Mesodermal cell (in vitro differentiated cells): ENCODE results near the gene CDC14B.
A peak's percentile ranks its signal among the peaks of the same experiment; 100 is the strongest.
"Not testable (repeated sequence)": the region's sequence is repeated elsewhere in the genome, so short reads cannot be mapped to it uniquely, and the experiment has no call there.

Source experiments
- H3K27ac ChIP-seq: 2 replicates; pipeline ENCODE4 v1.7.0; 2013; ENCODE audit warnings: mild to moderate bottlenecking, low read depth, low read length, moderate library complexity; ENCODE audit not compliant: severe bottlenecking
- H3K36me3 ChIP-seq: 2 replicates; pipeline ENCODE4 v1.7.1; 2013; ENCODE audit warnings: mild to moderate bottlenecking, low read length, moderate library complexity; ENCODE audit not compliant: control insufficient read depth, insufficient read depth
- H3K4me1 ChIP-seq: one replicate; pipeline ENCODE4 v1.7.1; 2013; ENCODE audit warnings: mild to moderate bottlenecking, low read length; ENCODE audit not compliant: insufficient read depth, control insufficient read depth, poor library complexity, severe bottlenecking
- H3K4me3 ChIP-seq: 2 replicates; pipeline ENCODE4 v1.7.0; 2013; ENCODE audit warnings: low read length, control low read depth, mild to moderate bottlenecking; ENCODE audit not compliant: insufficient read depth, poor library complexity, severe bottlenecking; ENCODE audit errors: extremely low read depth
- H3K9me3 ChIP-seq: 2 replicates; pipeline ENCODE4 v1.7.1; 2013; ENCODE audit warnings: mild to moderate bottlenecking, low read length, moderate library complexity; ENCODE audit not compliant: control insufficient read depth
- WGBS, 2 experiments: methylation state at CpG; one replicate each; pipeline ENCODE4 v1.1.5; 2013; ENCODE audit warnings: missing lambda C conversion rate in 2 of 2; ENCODE audit not compliant: insufficient coverage in 2 of 2; 5-methylcytosine and 5-hydroxymethylcytosine counted together

Gene CDC14B

DNA sequence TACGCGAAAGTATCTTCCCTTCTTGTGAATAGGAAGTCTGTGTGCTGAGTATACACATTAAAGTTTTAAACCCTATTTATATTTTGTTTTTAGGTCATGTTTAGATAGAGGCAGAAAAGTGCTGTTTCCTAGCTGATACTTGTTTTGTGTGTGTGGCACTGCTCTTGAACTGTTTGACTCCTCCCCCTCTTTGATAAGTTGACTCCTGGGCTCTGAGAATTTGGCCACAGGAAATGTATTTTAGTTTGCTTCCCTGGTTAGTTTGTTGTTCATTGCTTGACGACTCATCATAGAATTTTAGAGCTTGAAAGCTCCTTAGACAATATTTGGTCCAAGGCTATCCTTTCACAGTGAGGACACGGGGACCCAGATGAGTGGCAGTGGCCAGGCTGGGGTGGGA is 2.0 kb upstream of the CDC14B start:
- WGBS, 2 experiments: 37 to 78% methylated on average over 1 to 2 of the region's 4 CpGs
- Histone ChIP-seq H3K27ac (peak overlapping the region; percentile 0), H3K9me3 (no peaks in the 10 kb centered on the region), H3K4me3 (no peak overlapping the region), H3K36me3 (no peaks in the 10 kb centered on the region), H3K4me1 (peaks cover 11% of the 10 kb centered on the region)

DNA sequence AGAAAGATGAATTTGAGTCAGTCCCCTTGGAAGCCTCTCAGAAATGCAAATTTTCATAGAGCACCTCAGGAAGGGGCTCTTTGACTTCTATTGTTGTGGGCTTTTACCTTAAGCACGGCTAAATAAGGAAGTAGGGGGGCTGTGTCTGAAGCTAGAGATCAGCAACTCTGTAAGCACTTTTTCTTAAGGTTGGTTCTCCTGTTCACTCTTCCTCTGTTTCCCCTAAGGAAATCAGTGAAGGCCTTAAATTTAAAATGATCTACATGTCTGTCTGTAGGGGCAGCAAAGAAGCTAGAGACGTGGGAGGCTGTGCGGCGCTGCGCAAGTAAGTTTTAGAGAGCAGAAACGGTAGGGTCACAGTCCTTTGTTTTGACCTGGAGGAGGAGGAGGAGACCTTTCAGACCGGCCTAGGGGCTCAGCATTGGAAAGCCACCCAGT is 1.2 kb upstream of the CDC14B start:
- Histone ChIP-seq H3K9me3 (no peaks in the 10 kb centered on the region), H3K36me3 (no peaks in the 10 kb centered on the region), H3K27ac (peak overlapping the region; percentile 76), H3K4me3 (no peak overlapping the region), H3K4me1 (peaks cover 11% of the 10 kb centered on the region)
- WGBS, 2 experiments: 3 to 14% methylated on average over 4 to 6 of the region's 7 CpGs

DNA sequence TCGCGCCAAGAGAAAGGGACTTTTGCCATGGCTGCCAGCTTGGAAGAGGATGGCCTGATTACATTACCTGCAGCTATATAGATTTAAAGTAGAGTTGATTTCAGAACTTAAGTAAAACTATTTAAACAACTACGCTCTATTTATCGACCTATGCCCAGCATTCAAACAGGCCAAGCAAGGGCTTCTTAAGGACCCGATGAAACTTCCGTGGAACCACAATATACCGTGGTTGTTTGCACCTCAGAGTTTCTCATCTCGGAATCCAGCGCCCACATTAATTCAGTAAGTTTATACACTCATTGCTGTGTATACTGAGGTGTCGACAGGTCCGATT is 505 bp upstream of the CDC14B start:
- Histone ChIP-seq H3K36me3 (no peaks in the 10 kb centered on the region), H3K9me3 (no peaks in the 10 kb centered on the region), H3K4me1 (peaks cover 11% of the 10 kb centered on the region), H3K4me3 (peak overlapping the region; percentile 52), H3K27ac (peak overlapping the region; percentile 76)
- WGBS, 2 experiments: 23 to 29% methylated on average over 4 to 8 of the region's 11 CpGs

DNA sequence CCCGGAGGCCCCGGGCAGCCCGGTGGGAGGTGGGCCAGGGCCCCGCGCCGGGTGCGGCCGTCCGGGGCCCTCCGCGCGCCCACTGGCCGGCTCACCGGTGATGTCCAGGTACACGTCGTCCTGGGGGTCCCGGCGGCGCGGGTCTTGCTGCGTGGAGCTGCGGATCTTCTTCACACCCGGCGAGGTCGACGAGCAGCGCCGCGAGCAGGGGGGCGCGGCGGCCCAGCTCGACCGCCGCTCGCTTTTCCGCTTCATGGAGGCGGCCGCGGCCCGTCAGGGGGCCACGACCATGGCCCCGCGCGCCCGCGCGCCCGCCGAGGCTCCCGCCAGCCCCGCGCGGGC is 548 bp downstream of the CDC14B start:
- peaks cover 11% of the 10 kb centered on the region for H3K4me1 ChIP-seq
- no peaks in the 10 kb centered on the region for H3K9me3 ChIP-seq
- peak overlapping the region; percentile 78 for H3K4me3 ChIP-seq
- peak overlapping the region; percentile 43 for H3K27ac ChIP-seq
- no peaks in the 10 kb centered on the region for H3K36me3 ChIP-seq
- WGBS, 2 experiments: 0% methylated on average over 38 to 39 of the region's 54 CpGs

DNA sequence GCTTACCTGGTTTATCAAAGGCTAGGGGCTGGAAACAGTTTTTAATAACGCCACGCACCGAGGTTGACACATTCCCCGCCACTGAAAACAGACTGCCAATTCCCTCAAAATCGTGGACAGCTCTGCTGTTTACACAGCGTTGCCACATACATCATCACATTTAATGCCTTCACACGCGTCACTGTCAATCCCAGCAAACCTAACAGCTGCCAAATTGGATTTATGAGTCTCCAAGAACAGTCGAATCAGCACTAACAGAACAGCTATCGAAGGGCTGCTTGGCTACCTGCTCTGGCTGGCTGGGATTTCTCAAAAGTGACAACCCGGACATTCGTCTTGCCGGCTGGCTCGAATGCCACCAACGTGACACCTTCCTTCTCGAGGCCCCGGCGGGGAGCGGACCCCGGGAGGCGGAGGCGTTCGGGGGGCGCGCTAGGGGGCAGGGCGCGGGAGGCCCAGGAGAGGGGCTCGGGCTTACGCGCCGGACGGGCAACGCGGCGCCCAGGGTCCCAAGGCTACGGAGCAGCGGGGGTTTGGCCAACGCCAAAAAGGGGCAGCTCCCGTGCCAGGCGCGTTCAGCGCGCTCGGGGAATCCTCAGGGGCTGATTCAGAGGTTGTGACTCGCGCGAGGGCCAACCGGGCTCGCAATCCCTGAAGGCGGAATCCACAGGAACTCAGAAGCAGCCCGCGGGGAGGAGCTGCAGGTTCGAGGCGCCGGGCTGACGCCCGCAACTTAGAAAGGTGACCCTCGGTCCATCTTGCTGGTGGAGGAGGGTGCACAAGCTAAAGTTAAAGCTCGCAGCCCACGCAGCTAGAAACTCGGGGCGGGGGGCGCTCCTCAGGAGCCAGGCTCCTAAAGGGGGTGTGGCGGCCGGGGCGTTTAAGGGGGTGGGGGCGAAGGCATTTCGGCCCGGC is 1.2 kb downstream of the CDC14B start:
- 3 to 4% methylated on average over 57 to 64 of the region's 69 CpGs for whole genome bisulfite sequencing, 2 experiments
- H3K36me3 ChIP-seq: no peaks in the 10 kb centered on the region
- peak overlapping the region; percentile 43 for H3K27ac ChIP-seq

DNA sequence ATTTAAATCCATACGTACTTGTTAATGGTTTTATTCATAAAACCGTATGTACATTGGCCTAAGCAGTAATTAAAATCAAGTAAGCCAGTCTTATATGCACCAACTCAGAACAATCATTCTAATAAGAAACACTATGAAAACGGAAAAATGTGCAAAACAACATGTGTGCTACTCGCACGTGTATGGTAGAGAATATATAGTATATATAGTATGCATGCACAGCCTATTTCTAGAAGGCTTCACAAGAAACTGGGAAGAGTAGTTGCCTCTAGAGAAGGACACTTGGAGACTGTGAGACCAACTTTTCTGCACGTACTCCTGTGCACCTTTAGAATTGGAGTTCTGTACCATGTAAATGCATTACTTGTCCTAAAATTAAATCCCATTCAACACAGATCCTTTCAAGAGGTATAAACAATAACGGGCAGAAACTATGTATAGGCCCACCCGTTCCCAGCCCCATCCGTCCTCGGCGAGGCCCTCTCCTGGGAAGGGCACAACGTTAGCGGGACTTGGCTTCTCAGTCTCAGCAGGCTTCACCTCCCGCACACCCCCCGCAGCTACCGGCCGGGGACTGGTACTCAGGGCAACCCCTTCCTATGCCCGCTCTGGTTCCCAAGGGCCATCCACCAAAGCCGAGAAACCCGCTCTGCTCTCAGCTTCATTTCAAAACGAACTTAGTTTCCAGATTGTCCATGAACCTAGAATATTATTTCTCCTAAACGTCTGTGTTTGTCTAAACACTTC is 2.0 kb downstream of the CDC14B start:
- Histone ChIP-seq H3K9me3 (no peaks in the 10 kb centered on the region), H3K27ac (no peak overlapping the region), H3K36me3 (no peaks in the 10 kb centered on the region), H3K4me1 (peaks cover 13% of the 10 kb centered on the region), H3K4me3 (peak overlapping the region; percentile 78)
- 17 to 31% methylated on average over 9 to 16 of the region's 22 CpGs for WGBS, 2 experiments

More for the DNA sequence above, 1.2 kb downstream of the CDC14B start:
- H3K4me3 ChIP-seq: peak overlapping the region; percentile 78
- peaks cover 11% of the 10 kb centered on the region for H3K4me1 ChIP-seq
- no peaks in the 10 kb centered on the region for H3K9me3 ChIP-seq

DNA sequence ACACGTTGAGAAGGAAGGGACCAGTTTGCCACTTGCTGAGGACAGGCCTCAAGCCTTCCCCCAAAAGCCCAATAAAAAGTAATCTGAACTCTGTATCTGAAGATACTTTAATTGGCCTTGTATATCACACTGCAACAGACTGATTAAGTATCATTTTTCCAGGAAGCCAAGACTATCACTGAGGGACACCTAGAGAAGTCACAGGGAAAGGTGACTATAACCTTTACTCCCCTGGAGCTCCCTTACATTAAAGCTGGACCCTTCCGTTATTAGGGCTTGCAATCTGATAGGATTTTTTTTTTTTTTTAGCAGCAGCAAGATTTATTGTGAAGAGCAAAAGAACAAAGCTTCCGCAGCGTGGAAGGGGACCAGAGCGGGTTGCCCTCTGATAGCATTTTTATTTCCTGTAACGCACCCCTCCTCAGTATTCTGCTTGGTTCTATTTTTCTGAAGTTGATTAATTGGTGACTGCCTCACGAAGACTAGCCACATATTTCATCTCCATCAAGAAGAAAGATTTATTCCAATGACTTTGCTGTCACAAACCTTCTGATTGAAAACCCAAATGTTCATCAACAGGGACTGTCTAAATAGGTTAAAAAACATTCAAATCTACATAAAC is 2.7 kb downstream of the CDC14B start:
- Histone ChIP-seq H3K4me3 (no peak overlapping the region), H3K9me3 (no peaks in the 10 kb centered on the region), H3K4me1 (peaks cover 19% of the 10 kb centered on the region), H3K27ac (no peak overlapping the region), H3K36me3 (no peaks in the 10 kb centered on the region)
- WGBS, 2 experiments: 60 to 80% methylated on average over 1 to 2 of the region's 7 CpGs

DNA sequence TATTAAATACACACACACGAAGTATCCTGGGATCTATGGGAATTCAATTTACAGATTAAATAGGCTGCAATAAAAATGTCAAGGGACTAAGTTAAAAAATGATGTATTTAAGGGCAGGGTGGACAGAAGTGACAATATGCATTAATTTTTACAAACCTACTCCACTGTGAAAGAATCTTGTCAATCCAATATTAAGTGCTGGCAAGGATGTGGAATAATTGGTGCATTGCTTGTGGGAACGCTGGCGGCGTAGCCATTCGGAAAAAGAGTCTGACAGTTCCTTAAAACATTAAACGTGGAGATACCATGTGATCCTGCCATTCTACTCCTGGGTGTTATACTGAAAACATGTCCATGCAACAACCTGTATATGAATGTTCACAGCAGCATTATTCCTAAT is 4.2 kb downstream of the CDC14B start:
- H3K4me1 ChIP-seq: peaks cover 12% of the 10 kb centered on the region
- 92 to 95% methylated on average over 5 of the region's 6 CpGs for WGBS, 2 experiments

DNA sequence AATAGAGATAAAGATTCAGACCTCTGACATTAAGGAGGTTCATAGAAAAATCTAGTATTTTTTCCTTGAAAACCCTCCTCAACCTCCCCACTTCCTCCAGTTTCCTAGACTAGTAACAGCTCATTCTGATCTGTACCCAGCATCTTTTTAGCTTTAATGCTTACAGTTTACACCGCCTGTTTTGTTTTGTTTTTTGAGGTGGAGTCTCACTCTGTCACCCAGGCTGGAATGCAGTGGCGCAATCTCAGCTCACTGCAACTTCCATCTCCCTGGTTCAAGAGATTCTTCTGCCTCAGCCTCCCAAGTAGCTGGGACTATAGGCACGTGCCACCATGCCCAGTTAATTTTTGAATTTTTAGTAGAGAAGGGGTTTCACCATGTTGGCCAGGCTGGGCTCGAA is 5.0 kb downstream of the CDC14B start:
- H3K27ac ChIP-seq, H3K36me3 ChIP-seq, H3K9me3 ChIP-seq, H3K4me3 ChIP-seq: not testable (repeated sequence)
- 90 to 95% methylated on average over 2 to 4 of the region's 4 CpGs for WGBS, 2 experiments
- peaks cover 11% of the 10 kb centered on the region for H3K4me1 ChIP-seq

More for the DNA sequence above, 4.2 kb downstream of the CDC14B start:
- Histone ChIP-seq H3K36me3 (no peaks in the 10 kb centered on the region), H3K27ac (no peak overlapping the region), H3K4me3 (no peak overlapping the region), H3K9me3 (no peaks in the 10 kb centered on the region)

DNA sequence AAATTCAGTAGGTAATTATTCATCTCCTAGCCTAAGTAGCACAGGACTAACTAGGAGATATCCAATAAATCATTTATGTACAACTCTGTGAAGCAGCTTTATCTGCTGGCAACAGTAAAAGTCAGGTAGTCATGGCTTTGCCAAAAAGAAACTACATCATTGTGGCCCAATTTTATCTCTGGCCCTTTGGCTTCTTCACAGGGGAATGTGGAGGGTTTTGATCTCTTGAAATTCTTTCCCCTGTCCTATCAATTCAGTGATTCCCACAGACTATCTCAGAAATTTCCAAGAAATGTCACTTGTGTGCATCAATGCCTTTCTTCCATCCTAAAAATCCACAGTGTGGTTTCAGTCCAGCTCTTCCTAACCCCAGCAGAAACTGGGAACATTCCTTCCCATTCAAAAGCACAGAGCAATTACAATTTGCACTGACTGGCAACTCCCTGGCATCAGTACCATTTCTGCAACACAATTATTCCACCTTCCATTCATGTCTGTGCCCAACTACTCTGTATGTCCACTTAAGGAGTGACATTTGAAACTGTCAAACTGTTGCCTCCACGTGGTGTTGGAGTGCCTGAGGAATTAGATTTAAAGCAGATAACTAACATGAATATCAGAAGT is 6.6 kb downstream of the CDC14B start:
- Histone ChIP-seq H3K4me1 (peaks cover 11% of the 10 kb centered on the region), H3K4me3 (no peak overlapping the region), H3K9me3 (no peaks in the 10 kb centered on the region), H3K36me3 (no peaks in the 10 kb centered on the region), H3K27ac (peak overlapping the region; percentile 73)
- no CpG with 5 or more reads among the region's 1 CpG for WGBS, 2 experiments
